ENCODE data around the gene SOS1.

DNA sequence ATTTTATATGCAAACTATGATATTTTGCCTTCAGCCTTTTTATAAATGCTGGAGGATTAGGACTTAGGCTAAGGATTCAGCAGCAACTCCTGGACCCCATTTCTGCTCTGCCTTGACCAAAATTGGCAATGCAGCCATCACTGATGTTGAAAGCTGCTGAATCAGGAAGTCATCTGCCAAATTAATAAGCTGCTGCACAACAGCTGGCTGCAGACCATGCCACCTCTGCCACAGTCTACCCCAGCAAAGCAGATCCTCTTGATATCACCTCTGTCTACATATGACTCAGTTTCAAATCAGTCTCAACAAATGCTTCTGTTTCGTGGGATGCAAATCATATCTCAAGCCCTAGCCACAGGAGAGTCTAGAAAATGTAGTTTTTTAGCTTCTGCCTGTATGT is 7.1 kb upstream of the SOS1 start:
- TF ChIP-seq, protein P1, sequence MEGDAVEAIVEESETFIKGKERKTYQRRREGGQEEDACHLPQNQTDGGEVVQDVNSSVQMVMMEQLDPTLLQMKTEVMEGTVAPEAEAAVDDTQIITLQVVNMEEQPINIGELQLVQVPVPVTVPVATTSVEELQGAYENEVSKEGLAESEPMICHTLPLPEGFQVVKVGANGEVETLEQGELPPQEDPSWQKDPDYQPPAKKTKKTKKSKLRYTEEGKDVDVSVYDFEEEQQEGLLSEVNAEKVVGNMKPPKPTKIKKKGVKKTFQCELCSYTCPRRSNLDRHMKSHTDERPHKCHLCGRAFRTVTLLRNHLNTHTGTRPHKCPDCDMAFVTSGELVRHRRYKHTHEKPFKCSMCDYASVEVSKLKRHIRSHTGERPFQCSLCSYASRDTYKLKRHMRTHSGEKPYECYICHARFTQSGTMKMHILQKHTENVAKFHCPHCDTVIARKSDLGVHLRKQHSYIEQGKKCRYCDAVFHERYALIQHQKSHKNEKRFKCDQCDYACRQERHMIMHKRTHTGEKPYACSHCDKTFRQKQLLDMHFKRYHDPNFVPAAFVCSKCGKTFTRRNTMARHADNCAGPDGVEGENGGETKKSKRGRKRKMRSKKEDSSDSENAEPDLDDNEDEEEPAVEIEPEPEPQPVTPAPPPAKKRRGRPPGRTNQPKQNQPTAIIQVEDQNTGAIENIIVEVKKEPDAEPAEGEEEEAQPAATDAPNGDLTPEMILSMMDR (IDR thresholded peaks at IDR 0.05 in 4 of 5, conservative IDR thresholded peaks at IDR 0.05 in 1 of 5), result no peak
- no peak for TF ChIP-seq POLR2A (IDR thresholded peaks at IDR 0.05)

Data from gastrocnemius medialis (tissue), 4 donors.